Muscle layer of duodenum (tissue), 2 donors: ENCODE measurements around the gene FNBP1.

Experiments used
- H3K27ac ChIP-seq: one replicate; pipeline ENCODE4 v1.7.0; 2013; ENCODE audit warnings: mild to moderate bottlenecking, low read length
- H3K27me3 ChIP-seq: one replicate; pipeline ENCODE4 v1.7.0; 2013; ENCODE audit warnings: low read depth, mild to moderate bottlenecking, control low read depth, low read length
- H3K36me3 ChIP-seq, 2 donors: one replicate each; pipeline ENCODE4 v1.7.0; 2013; ENCODE audit warnings: low read length in 2 of 2, control low read depth in 1 of 2, mild to moderate bottlenecking in 1 of 2; ENCODE audit not compliant: insufficient read depth in 2 of 2, control insufficient read depth in 1 of 2
- H3K4me1 ChIP-seq, 2 donors: one replicate each; pipeline ENCODE4 v1.7.0; 2013; ENCODE audit warnings: low read length in 2 of 2, mild to moderate bottlenecking in 2 of 2, control low read depth in 1 of 2, moderate library complexity in 1 of 2; ENCODE audit not compliant: insufficient read depth in 2 of 2, control insufficient read depth in 1 of 2
- H3K4me3 ChIP-seq, 2 donors: one replicate each; pipeline ENCODE4 v1.7.0; 2013; ENCODE audit warnings: low read length in 2 of 2, low read depth in 1 of 2, mild to moderate bottlenecking in 1 of 2
- H3K9me3 ChIP-seq, 2 donors: one replicate each; pipeline ENCODE4 v1.7.0; 2013; ENCODE audit warnings: low read length in 2 of 2, control low read depth in 1 of 2, mild to moderate bottlenecking in 1 of 2; ENCODE audit not compliant: control insufficient read depth in 1 of 2
- donor health status: healthy.

The FNBP1 gene

GRCh38 chr9:129885018-129885669, 157.8 kb downstream of the FNBP1 start:
- peak overlapping the region; percentile 80 for H3K27ac ChIP-seq
- H3K4me1 ChIP-seq: peaks cover 14 to 53% of the 10 kb centered on the region in 2 donors
- peaks cover 0 to 25% of the 10 kb centered on the region in 2 donors for H3K36me3 ChIP-seq
- no peaks in the 10 kb centered on the region for H3K27me3 ChIP-seq
- peak overlapping the region; percentile 62 to 66 for H3K4me3 ChIP-seq
- no peaks in the 10 kb centered on the region for H3K9me3 ChIP-seq

GRCh38 chr9:129884220-129885017, 158.6 kb downstream of the FNBP1 start:
- H3K4me1 ChIP-seq: peaks cover 14 to 53% of the 10 kb centered on the region in 2 donors
- H3K36me3 ChIP-seq: peaks cover 0 to 24% of the 10 kb centered on the region in 2 donors
- H3K4me3 ChIP-seq: peak overlapping the region; percentile 62 to 66
- H3K27me3 ChIP-seq: no peaks in the 10 kb centered on the region
- no peaks in the 10 kb centered on the region for H3K9me3 ChIP-seq
- peak overlapping the region; percentile 80 for H3K27ac ChIP-seq

- H3K4me3 ChIP-seq: no peak overlapping the region
- H3K9me3 ChIP-seq: no peaks in the 10 kb centered on the region
- peaks cover 14 to 48% of the 10 kb centered on the region in 2 donors for H3K4me1 ChIP-seq
- peaks cover 3 to 23% of the 10 kb centered on the region in 2 donors for H3K36me3 ChIP-seq
- no peak overlapping the region for H3K27ac ChIP-seq
- no peaks in the 10 kb centered on the region for H3K27me3 ChIP-seq
Observed at GRCh38 chr9:129881547-129882324, 161.3 kb downstream of the FNBP1 start.

- H3K27ac ChIP-seq: no peak overlapping the region
Observed at GRCh38 chr9:129880654-129881546, 162.1 kb downstream of the FNBP1 start.

GRCh38 chr9:129879991-129880653, 162.9 kb downstream of the FNBP1 start:
- H3K4me1 ChIP-seq: peaks cover 11 to 34% of the 10 kb centered on the region in 2 donors
- peaks cover 15 to 37% of the 10 kb centered on the region in 2 donors for H3K36me3 ChIP-seq
- no peak overlapping the region for H3K27ac ChIP-seq
- no peaks in the 10 kb centered on the region for H3K9me3 ChIP-seq
- H3K4me3 ChIP-seq: no peak overlapping the region
- no peaks in the 10 kb centered on the region for H3K27me3 ChIP-seq

More at GRCh38 chr9:129880654-129881546, 162.1 kb downstream of the FNBP1 start:
- Histone ChIP-seq H3K9me3 (no peaks in the 10 kb centered on the region), H3K27me3 (no peaks in the 10 kb centered on the region), H3K4me3 (no peak overlapping the region), H3K4me1 (peaks cover 14 to 40% of the 10 kb centered on the region in 2 donors), H3K36me3 (peaks cover 8 to 30% of the 10 kb centered on the region in 2 donors)

- Histone ChIP-seq H3K27me3 (no peaks in the 10 kb centered on the region), H3K36me3 (peaks cover 22 to 47% of the 10 kb centered on the region in 2 donors), H3K9me3 (no peaks in the 10 kb centered on the region), H3K4me3 (no peak overlapping the region), H3K27ac (no peak overlapping the region), H3K4me1 (peaks cover 3 to 25% of the 10 kb centered on the region in 2 donors)
Observed at GRCh38 chr9:129879103-129879699, 163.8 kb downstream of the FNBP1 start.

GRCh38 chr9:129878291-129878690, 164.7 kb downstream of the FNBP1 start:
- H3K9me3 ChIP-seq: no peaks in the 10 kb centered on the region
- peaks cover 0 to 19% of the 10 kb centered on the region in 2 donors for H3K4me1 ChIP-seq
- no peak overlapping the region for H3K4me3 ChIP-seq
- H3K27ac ChIP-seq: no peak overlapping the region
- peaks cover 26 to 56% of the 10 kb centered on the region in 2 donors for H3K36me3 ChIP-seq
- H3K27me3 ChIP-seq: no peaks in the 10 kb centered on the region

- Histone ChIP-seq H3K4me3 (no peak overlapping the region), H3K36me3 (peaks cover 26 to 57% of the 10 kb centered on the region in 2 donors), H3K4me1 (peaks cover 0 to 17% of the 10 kb centered on the region in 2 donors), H3K27ac (no peak overlapping the region), H3K27me3 (no peaks in the 10 kb centered on the region), H3K9me3 (no peaks in the 10 kb centered on the region)
Observed at GRCh38 chr9:129876815-129877214, 166.2 kb downstream of the FNBP1 start.

GRCh38 chr9:129875687-129876395, 167.1 kb downstream of the FNBP1 start:
- peaks cover 0 to 7% of the 10 kb centered on the region in 2 donors for H3K4me1 ChIP-seq
- no peaks in the 10 kb centered on the region for H3K27me3 ChIP-seq
- no peak overlapping the region for H3K27ac ChIP-seq
- no peak overlapping the region for H3K4me3 ChIP-seq
- no peaks in the 10 kb centered on the region for H3K9me3 ChIP-seq
- H3K36me3 ChIP-seq: peaks cover 26 to 54% of the 10 kb centered on the region in 2 donors
